ENCODE results near the gene ALDOA.
"Not testable (repeated sequence)": the region's sequence is repeated elsewhere in the genome, so short reads cannot be mapped to it uniquely, and the experiment has no call there.

The ALDOA gene

DNA sequence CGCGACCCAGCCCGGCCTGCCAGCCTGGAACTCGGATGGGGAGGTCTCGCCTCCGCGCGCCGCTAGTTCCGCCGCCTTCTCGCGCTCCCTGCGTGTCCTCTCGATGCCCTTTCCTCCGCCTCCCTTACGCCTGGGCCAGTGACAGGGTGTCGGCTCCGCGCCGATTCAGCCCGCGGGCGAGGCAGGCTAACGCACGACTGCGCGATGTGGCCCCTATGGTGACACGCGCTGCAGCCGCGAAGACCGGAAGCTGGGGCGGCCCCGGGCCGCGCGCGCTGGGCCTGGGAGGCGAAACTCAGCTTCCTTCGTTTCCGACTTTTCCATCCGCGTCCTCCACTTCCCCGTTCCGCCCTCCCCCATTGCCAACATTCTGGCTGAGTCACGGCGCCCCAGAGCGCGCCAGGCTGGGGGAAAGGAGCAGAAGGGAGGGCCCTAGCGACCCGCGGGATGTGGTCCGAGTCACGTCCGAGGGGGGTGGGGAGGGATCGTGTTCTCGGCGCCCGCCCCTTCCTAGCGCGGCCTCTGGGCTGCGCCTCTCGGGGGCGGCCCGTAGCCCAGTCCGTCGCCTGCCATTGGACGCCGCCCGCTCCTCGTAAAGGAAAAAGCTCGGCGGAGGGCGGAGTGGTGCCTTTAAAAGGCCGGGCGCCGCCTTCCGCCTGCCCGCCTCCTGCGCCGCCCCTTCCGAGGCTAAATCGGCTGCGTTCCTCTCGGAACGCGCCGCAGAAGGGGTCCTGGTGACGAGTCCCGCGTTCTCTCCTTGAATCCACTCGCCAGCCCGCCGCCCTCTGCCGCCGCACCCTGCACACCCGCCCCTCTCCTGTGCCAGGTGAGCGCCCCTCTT lies at the start of gene ALDOA:
Gene ALDOA, plus strand, starts transcription at position 659 of the 841 bp plus-strand sequence. CDS start 1,138 bp downstream, outside the sequence.
- DNase-seq: peak; percentile 95

GRCh38 chr16:30016555-30017276 lies 48.8 kb upstream of the ALDOA start:
- no peak for DNase-seq

GRCh38 chr16:30017277-30017656 lies 48.3 kb upstream of the ALDOA start:
- DNase-seq: no peak

GRCh38 chr16:30017937-30018336 lies 47.6 kb upstream of the ALDOA start:
- DNase-seq: not testable (repeated sequence)

GRCh38 chr16:30018731-30019158 lies 46.8 kb upstream of the ALDOA start:
- no peak for DNase-seq

- DNase-seq: no peak
Measured at GRCh38 chr16:30022887-30023286, 42.7 kb upstream of the ALDOA start, which contains the start of gene C16orf92. TSS of gene C16orf92 (plus strand) at chr16:30023198. CDS start at chr16:30023341, 143 bp downstream.

GRCh38 chr16:30023586-30023985 lies 42.0 kb upstream of the ALDOA start:
- no peak for DNase-seq

DNA sequence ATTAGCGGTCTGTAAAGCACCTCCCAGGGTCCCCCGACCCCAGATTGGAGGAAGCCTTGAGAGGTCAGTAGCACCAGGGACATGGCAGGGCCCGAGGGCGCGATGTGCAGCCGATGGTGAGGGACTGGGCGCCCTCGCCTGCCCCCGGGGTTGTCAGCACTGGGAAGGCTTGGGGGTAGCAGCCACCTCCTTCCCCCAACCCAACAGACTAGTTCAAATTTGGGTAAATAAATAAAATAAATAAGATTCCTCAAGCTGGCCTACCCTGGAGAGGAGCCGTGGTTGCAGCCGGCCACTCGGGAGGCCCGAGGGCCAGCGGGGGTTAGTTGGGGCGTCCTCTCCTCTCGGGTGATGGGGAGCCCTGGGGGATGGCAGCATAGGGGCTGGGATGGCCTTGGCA lies 41.1 kb upstream of the ALDOA start:
- DNase-seq: no peak

- no peak for DNase-seq
Measured at GRCh38 chr16:30025156-30025555, 40.4 kb upstream of the ALDOA start.

DNA sequence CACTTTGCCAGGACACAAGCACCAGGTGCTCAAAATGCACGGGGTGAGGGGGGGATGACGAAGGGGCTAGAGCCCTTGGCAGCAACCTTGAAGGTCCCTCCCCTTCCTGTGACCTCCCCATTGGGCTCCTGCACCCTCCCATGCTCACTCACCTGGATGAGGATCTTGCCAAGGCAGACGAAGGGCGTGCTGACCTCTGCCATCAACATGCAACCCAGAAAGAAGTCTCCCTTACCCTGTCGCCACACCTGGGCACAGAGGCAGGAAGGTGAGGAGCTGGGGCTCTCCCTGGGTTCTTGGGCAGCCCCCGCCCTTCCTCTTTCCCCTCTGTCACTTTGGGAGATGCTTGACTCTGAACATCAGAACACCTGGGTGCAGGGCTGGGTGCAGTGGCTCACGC lies 40.0 kb upstream of the ALDOA start:
- DNase-seq: no peak

- DNase-seq: no peak
Measured at GRCh38 chr16:30026449-30026848, 39.1 kb upstream of the ALDOA start.

GRCh38 chr16:30027588-30028437 lies 37.7 kb upstream of the ALDOA start:
- peak; percentile 74 for DNase-seq

DNA sequence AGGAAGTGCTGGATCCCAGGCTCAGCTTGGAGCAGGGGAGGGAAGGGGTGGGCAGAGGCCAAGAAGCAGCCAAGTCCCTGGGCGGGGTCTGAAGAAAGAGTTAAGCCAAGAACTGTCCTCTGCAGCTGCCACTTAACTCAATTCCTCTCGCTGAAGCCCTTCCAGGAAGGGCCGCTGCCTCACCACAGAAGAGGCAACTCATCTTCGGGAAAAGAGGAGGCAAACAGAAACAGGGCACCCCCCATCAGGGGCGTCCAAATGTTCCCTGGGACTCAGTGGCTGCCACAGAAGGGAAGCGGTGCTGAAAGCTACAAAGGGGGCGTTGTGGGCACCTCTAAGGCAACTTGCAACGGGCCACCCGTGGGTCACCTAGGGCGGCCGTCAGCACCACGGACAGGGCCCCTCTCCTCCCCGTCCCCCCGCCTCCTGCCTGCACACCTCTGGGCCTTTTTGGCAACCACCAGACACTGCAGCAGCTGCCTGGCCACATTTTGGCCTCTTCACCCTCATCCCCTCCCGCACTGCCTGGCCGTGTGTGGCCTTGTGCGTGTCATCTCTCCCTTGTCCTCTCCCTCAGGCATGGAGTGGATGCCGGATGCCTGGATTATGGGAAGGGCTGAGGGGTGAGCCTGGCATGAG lies 37.0 kb upstream of the ALDOA start:
- no peak for DNase-seq

DNA sequence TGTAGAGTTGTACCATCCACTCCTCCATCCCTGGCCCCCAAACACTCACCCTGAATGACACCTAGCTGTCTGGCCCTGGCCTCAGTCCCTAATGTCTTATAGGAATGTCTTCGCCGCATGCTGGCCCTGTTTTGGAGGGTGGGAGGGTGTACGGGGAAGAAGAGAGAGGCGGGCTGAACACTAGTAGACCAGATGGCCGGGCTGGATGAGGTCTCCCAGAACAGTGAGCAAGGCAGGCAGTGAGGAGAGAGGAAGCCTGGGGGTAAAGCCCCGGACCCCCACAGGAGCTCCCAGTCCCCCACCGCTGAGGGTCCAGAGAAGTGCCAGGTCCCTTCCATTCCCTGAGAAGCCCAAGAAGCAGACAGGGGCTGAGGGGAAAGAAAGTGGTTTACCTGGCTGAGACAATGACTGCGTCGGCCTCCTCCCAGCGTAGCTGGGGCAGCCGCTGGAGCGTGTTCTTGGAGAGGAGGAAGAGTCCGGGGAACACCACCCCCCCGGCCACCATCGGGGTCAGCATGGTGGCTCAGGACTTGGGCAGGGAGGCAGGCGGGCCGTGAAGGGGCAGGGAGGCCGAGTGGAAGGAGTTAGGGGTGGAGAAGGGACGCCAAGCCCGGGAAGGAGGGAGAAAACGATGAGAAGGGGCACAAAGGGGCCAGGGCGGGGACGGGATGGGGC lies 35.4 kb upstream of the ALDOA start:
- DNase-seq: no peak

GRCh38 chr16:30030841-30031413 lies 34.6 kb upstream of the ALDOA start, which contains the start of gene TLCD3B:
TSS of gene TLCD3B (minus strand) at chr16:30031271. CDS start at chr16:30030527, 744 bp downstream.
- peak; percentile 37 for DNase-seq

- DNase-seq: no peak
Measured at GRCh38 chr16:30031477-30031918, 34.1 kb upstream of the ALDOA start.

GRCh38 chr16:30032083-30032819 lies 33.3 kb upstream of the ALDOA start:
- DNase-seq: peak; percentile 62

DNA sequence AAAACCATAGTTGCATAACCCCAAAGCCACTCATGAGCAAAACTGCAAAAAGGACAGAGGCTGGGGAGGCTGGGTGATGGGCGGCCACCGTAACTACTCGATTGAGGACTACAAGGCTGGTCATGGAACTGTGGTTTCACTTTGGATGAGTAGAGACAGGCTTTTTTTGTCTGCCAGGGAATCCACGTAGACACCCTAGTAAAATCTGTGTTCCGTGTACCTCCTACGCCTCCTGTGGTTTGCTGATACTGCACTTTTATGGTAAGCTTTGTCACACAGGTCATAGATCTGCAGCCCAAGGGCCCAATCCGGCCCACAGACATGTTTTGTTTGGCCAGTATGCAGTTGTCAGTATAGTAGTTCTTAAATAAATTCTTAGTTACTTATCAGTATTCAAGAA lies 32.3 kb upstream of the ALDOA start:
- DNase-seq: no peak

DNA sequence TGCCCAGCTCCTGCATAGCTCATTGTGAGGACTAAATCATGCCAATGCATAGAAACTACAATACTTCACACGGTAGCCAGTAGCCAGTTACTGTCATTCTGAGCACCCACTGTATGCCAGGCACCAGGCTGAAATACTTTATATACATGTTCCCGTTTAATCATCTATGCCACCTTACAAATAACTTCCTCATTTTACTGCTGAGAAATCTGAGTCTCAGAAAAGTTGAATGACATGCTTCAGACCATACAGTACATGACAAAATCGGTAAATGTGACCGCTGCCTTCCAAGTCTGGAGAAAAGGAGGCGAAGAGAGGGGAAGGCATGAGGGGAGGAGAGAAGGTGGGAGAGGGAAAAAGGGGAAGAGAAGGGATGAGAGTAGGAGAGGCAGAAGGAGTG lies 25.3 kb upstream of the ALDOA start:
- no peak for DNase-seq

GRCh38 chr16:30040690-30041089 lies 24.9 kb upstream of the ALDOA start:
- not testable (repeated sequence) for DNase-seq

- no peak for DNase-seq
Measured at GRCh38 chr16:30041841-30042240, 23.7 kb upstream of the ALDOA start.

Measured in NCI-H2171 (cell line).